Measurements from ENCODE around the gene LPP.

LPP gene

GRCh38 chr3:188881954-188882641, 728.1 kb downstream of the LPP start:
- no peak for DNase-seq (ENCODE audit: low read depth)

GRCh38 chr3:188884299-188885043, 730.5 kb downstream of the LPP start:
- DNase-seq (ENCODE audit: low read depth) = no peak

- DNase-seq (ENCODE audit: low read depth) = no peak
Observed at GRCh38 chr3:188888321-188889053, 734.5 kb downstream of the LPP start.

- DNase-seq (ENCODE audit: low read depth) = no peak
Observed at GRCh38 chr3:188889054-188889491, 735.1 kb downstream of the LPP start.

GRCh38 chr3:188890572-188891270, 736.8 kb downstream of the LPP start:
- DNase-seq (ENCODE audit: low read depth) = no peak

- DNase-seq (ENCODE audit: low read depth) = no peak
Observed at GRCh38 chr3:188899881-188900280, 745.9 kb downstream of the LPP start.

- no peak for DNase-seq (ENCODE audit: low read depth)
Observed at GRCh38 chr3:188900421-188900951, 746.5 kb downstream of the LPP start.

GRCh38 chr3:188901126-188901525, 747.2 kb downstream of the LPP start:
- DNase-seq (ENCODE audit: low read depth) = no peak

- no peak for DNase-seq (ENCODE audit: low read depth)
Observed at GRCh38 chr3:188901671-188902287, 747.8 kb downstream of the LPP start.

- DNase-seq (ENCODE audit: low read depth) = no peak
Observed at GRCh38 chr3:188904670-188905069, 750.7 kb downstream of the LPP start.

- no peak for DNase-seq (ENCODE audit: low read depth)
Observed at GRCh38 chr3:188905547-188905946, 751.6 kb downstream of the LPP start.

- no peak for DNase-seq (ENCODE audit: low read depth)
Observed at GRCh38 chr3:188906236-188906635, 752.3 kb downstream of the LPP start.

GRCh38 chr3:188908002-188908850, 754.3 kb downstream of the LPP start:
- DNase-seq (ENCODE audit: low read depth) = no peak

GRCh38 chr3:188911026-188911850, 757.3 kb downstream of the LPP start:
- DNase-seq (ENCODE audit: low read depth) = no peak

- DNase-seq (ENCODE audit: low read depth) = no peak
Observed at GRCh38 chr3:188913084-188913483, 759.1 kb downstream of the LPP start.

- DNase-seq (ENCODE audit: low read depth) = no peak
Observed at GRCh38 chr3:188914552-188914951, 760.6 kb downstream of the LPP start.

- no peak for DNase-seq (ENCODE audit: low read depth)
Observed at GRCh38 chr3:188915127-188915526, 761.2 kb downstream of the LPP start.

- DNase-seq (ENCODE audit: low read depth) = no peak
Observed at GRCh38 chr3:188916934-188917401, 763.0 kb downstream of the LPP start.

GRCh38 chr3:188918093-188918492, 764.1 kb downstream of the LPP start:
- DNase-seq (ENCODE audit: low read depth) = no peak

- no peak for DNase-seq (ENCODE audit: low read depth)
Observed at GRCh38 chr3:188923671-188924070, 769.7 kb downstream of the LPP start.

All from stimulated activated CD8-positive, alpha-beta memory T cell treated with anti-CD3 and anti-CD28 coated beads, Interleukin-15, amount 100 ng/mL, for 24 hours (primary cell).